Left ventricle myocardium superior (tissue), 1 donor: ENCODE results near the gene C12orf54. TPM values are rescaled to one million over a fixed set of nuclear protein-coding genes. Genes with fewer than 3 reads are reported as not detected.
A peak's percentile ranks its signal among the peaks of the same experiment; 100 is the strongest.
"Not testable (repeated sequence)": the region's sequence is repeated elsewhere in the genome, so short reads cannot be mapped to it uniquely, and the experiment has no call there.

Source experiments
- ATAC-seq: fragments of 200-7000 bp; cut with Tn5 transposase; one replicate; pipeline ENCODE4 v1.9.1; 2020; ENCODE audit warnings: mild to moderate bottlenecking, moderate library complexity
- DNase-seq: peaks from one replicate; pipeline ENCODE4 v3.0.0-alpha.2; 2020
- intact Hi-C: fragments of 100-400 bp; cut with micrococcal nuclease; formaldehyde crosslinking; loops from one replicate; pipeline ENCODE4 v1.11.0; 2022
- long read RNA-seq: library from polyadenylated mRNA; unstranded; transcript quantifications from one replicate; pipeline ENCODE4 v2.0.0, GENCODE V29; 2021
- total RNA-seq: library from RNA; stranded (reverse); fragmentation: NEBNext Ultra II Directional; extraction: Animal tissue kit (Norgen Biotek cat#: 25700); gene quantifications from one replicate; pipeline ENCODE4 v1.2.1, GENCODE V29; 2021
- donor health status: DM: no; HTN: yes; CAD: no; lungs with severe emphysema.

C12orf54 gene
- not detected for total RNA-seq
- long read RNA-seq: 0 reads

DNA sequence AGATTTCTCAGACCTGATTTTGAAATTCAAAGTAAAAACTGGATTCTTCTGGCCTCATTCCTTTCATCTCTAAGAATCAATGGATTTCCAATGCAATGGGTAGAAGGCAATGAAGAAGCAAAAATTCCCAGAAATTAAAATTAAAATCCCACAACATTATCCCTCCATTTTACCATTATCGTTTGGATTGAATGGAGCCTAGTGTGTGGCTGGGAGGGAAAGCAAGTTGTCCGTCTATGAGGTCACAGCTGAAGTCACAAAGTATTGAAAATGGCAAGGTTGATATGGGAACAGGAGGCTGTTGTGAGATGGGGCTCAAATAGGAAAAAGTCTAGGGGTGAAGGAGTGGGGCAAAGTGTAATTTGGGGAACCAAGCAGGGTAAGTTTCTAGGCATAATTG lies at the start of gene C12orf54:
Gene C12orf54 (plus strand): TSS at position 301 of the 400 bp plus-strand sequence. CDS start 799 bp downstream, outside the sequence.
- intact Hi-C loops: no loop called here
- DNase-seq: no peak
- ATAC-seq: no peak

DNA sequence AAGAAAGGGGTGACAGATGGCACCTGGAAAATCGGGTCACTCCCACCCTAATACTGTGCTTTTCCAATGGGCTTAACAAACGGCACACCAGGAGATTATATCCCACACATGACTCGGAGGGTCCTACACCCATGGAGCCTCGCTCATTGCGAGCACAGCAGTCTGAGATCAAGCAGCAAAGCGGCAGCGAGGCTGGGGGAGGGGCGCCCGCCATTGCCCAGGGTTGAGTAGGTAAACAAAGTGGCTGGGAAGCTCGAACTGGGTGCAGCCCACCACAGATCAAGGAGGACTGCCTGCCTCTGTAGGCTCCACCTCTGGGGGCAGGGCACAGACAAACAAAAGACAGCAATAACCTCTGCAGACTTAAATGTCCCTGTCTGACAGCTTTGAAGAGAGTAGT lies 48.3 kb upstream of the C12orf54 start:
- intact Hi-C loops, DNase-seq, ATAC-seq: not testable (repeated sequence)

DNA sequence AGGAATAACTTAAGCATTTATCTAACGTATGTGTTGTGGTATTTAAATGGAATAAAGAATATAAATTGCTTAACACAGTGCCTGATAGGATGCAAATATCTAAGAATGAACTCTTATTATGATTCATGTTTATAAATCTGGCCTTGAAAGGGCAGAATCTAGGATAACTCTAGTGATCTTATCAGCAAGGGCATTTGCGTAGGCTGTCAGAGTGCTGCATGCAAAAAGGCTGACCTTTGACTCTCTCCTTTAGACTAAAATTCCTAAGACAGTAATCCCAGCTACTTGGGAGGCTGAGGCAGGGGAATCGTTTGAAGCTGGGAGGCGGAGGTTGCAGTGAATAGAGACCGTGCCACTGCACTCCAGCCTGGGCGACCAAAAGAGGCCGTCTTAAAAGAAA lies 41.2 kb upstream of the C12orf54 start:
- intact Hi-C loops: no loop called here

DNA sequence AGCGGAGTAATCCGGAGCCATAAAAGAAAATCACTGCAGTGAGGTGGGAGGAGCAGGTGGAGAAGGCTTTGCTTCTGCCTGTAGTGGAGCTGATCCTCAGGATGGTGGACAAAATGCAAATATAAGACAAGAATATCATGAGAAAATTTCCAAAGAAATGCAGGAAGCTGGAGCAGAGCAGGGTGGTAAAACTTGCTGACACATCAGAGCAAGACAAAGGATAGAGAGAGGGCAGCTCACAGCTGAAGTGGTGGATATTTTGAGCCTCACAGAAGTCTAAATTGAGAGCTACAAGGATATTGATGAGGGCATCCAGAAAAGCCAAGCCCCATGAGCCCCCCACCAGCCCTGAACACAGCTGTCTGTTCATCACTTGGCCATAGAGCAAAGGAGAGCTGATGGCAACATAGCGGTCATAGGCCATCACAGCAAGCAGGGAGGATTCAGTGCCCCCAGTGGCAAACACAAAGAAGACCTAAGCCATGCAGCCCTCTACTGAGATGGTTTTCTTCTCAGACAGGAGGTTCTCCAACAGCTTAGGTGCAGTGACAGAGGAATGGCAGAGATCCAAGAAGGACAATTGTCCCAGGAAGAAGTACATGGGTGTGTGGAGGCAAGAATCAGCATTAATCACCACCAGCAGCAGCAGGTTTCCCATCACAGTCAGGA lies 40.0 kb upstream of the C12orf54 start:
- intact Hi-C loops: no loop called here
- ATAC-seq (no peak), DNase-seq (no peak)

More for the DNA sequence above, 41.2 kb upstream of the C12orf54 start:
- no peak for ATAC-seq
- DNase-seq: no peak

DNA sequence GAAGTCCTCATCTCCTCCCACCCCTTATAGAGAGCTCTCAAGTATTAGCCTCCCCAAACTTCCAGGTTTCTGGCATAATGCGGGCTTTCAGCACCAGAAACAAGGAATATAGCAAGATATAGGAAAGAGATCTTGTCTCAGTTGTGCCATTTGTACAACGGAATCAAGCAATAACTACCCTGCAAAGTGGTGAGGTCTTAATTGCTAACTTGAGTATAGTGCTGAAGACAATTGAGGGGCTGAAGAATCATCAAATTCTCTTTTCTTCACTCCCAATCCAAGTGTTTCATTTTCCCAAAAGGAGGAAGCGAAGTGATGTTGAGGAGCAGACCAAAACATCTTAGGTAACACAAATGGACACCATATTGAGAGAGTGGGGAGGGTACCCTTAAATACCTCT lies 36.8 kb upstream of the C12orf54 start:
- no peak for ATAC-seq
- DNase-seq: no peak
- intact Hi-C loops: no loop called here

DNA sequence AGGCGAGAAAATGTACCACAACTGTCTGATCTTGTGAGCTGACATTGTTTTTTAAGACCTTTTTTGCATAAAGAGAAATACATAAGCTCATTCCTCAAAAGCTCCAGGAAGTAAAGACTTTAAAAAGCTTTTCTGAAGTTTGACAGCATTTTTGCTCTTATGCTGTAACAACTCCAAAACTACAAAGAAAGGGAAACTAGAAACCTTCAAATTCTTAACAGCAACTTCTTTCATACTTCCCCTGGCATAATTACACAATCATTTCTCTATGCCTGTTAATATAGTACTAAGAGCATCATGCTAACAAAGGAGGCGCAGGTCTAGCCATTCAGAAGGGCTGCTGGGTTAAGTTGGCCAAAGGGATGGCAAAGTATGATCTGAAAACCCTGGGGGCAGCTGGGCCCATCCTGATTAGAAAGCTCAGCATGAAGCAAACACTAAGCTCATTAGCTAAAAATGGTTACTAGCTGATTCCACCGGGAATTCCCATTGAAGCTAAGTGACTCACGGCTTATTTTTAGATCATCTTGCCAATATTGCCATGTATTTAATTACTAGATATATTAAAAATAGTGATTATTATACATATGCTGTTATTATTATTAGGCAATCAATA lies 36.0 kb upstream of the C12orf54 start:
- peak; percentile 54 for ATAC-seq
- intact Hi-C loops: no loop called here
- no peak for DNase-seq

DNA sequence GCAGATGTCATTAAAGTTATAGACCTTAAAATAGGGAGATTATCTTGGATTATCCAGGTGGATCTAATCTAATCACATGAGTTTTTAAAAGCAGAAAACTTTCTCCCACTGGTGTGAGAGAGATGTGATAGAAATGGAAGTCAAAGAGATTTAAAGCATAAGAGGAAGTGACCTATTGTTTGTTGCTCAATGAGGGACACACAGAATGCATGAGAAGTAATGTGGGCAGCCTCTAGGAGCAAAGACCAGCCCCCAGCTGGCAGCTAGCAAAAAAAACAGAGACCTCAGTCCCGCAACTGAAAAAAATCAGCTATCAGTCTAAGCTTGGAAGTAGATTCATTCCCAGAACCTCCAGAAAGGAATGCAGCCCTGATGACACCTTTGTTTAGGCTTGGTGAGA lies 34.5 kb upstream of the C12orf54 start:
- intact Hi-C loops: no loop called here
- no peak for DNase-seq
- no peak for ATAC-seq

DNA sequence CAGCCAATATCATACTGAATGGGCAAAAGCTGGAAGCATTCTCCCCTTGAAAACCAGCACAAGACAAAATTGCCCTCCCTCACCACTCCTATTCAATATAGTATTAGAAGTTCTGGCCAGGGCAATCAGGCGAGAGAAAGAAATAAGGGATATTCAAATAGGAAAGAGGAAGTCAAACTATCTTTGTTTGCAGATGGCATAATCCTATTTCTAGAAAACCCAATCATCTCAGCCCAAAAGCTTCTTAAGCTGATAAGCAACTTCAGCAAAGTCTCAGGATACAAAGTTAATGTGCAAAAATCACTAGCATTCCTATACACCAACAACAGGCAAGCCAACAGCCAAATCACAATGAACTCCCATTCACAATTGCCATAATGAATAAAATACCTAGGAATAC lies 30.9 kb upstream of the C12orf54 start:
- intact Hi-C loops: no loop called here
- DNase-seq (no peak), ATAC-seq (no peak)

DNA sequence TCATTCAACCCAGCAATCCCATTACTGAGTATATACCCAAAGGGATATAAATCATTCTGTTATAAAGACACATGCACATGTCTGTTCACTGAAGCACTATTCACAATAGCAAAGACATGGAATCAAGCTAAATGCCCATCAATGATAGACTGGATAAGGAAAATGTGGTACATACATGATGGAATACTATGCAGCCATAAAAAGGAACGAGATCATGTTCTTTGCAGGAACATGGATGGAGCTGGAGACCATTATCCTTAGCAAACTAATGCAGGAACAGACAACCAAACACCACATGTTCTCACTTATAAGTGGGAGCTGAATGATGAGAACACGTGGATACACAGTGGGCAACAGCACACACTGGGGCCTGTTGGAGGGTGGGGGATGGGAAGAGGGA lies 29.3 kb upstream of the C12orf54 start:
- intact Hi-C loops, ATAC-seq, DNase-seq: not testable (repeated sequence)

DNA sequence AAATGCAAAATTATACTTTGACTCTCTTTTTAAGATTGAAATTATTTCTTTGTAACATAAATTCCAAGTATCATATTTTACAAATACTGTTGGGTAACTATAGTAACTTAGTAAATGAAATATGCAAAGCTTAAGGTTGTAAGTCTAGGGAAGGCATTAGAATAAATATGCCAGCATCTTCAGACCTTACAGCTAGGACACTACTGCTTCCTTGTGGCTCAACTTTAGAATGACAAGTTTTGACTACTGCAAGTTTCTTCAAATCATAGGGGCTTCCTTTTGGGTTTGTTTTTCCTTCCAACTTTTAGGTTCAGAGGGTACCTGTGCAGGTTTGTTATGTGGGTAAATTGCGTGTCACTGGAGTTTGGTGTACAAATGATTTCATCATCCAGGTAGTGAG lies 27.6 kb upstream of the C12orf54 start:
- intact Hi-C loops: no loop called here
- DNase-seq (no peak), ATAC-seq (no peak)

DNA sequence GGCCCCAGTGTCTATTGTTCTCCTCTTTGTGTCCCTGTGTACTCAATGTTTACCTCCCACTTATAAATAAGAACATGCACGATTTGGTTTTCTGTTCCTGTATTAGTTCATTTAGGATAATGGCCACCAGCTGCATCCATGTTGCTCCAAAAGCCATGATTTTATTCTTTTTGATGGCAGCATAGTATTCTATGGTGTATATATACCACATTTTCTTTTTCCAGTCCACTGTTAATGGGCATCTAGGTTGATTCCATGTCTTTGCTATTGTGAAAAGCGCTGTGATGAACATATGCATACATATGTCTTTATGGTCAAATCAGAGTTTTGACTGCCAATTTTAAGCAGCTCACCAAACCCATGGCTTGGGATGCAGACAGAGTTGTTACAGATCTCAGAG lies 27.2 kb upstream of the C12orf54 start:
- ATAC-seq: no peak
- intact Hi-C loops: no loop called here

DNA sequence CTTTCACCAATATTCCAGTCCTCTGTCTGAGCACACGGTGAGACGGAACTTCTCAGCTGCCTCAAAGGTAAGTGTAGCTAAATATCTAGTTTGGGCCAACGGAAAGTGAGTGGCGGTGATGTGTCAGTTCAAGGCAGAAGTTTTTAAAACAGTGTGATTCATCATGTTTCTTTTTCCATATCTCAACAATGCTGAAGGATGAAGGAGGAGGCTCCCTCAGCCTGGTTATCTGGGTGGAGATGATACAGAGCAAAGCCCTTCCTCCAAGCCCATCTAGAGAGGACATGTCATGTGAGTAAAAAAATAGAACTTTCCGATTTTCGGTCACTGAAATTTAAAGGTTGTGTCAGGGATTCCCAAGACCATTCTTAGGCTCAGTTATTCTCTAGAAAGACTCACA lies 23.0 kb upstream of the C12orf54 start:
- DNase-seq (no peak), ATAC-seq (no peak)
- intact Hi-C loops: no loop called here

More for the DNA sequence above, 27.2 kb upstream of the C12orf54 start:
- DNase-seq: no peak

DNA sequence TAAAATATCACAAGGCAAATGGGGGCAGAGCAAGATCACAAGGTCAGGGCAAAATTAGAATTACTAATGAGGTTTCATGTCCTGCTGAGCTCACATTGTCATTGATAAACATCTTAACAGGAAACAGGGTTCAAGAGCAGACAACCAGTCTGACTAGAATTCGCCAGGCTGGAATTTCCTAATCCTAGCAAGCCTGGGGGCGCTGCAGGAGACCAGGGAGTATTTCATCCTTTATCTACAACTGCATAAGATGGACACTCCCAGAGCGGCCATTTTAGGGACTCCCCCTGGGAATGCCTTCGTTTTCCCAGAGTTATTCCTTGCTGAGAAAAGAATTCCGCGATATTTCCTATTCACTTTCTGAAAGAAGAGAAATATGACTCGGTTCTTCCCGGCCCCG lies 13.3 kb upstream of the C12orf54 start:
- ATAC-seq, intact Hi-C loops: not testable (repeated sequence)

DNA sequence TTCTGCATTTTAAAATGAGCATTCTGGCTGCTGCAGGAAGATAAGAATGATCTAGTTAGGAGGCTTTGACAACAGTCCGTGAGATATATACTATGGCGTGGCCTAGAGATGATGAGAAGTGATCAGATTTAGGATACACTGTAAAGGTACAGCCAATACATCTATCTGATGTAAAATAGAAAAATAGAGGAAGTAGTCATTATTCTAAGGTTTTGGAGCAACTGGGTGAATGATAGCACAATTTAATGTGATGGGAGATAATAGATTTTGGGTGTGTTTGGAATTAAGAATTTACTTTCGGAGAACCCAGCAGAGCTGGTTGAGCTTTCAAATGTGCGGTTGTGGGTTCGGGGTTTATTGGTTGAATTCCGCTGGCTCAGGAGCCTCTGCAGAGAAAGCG lies 10.0 kb upstream of the C12orf54 start, which contains the start of gene ANP32D:
Gene ANP32D (plus strand): TSS at position 301 of the 400 bp plus-strand sequence. CDS start 106 bp downstream, outside the sequence.
- no peak for DNase-seq
- intact Hi-C loops: no loop called here
- ATAC-seq: no peak

More for the DNA sequence above, 13.3 kb upstream of the C12orf54 start:
- not testable (repeated sequence) for DNase-seq

DNA sequence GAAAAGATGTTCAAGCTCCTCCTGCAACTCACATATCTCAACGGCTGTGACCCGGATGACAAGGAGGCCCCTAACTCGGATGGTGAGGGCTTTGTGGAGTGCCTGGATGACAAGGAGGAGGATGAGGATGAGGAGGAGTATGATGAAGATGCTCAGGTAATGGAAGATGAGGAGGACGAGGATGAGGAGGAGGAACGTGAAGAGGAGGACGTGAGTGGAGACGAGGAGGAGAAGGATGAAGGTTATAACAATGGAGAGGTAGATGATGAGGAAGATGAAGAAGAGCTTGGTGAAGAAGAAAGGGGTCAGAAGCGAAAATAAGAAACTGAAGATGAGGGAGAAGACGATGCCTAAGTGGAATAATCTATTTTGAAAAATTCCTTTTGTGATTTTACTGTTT lies 9.2 kb upstream of the C12orf54 start:
- intact Hi-C loops: no loop called here
- ATAC-seq (no peak), DNase-seq (no peak)

DNA sequence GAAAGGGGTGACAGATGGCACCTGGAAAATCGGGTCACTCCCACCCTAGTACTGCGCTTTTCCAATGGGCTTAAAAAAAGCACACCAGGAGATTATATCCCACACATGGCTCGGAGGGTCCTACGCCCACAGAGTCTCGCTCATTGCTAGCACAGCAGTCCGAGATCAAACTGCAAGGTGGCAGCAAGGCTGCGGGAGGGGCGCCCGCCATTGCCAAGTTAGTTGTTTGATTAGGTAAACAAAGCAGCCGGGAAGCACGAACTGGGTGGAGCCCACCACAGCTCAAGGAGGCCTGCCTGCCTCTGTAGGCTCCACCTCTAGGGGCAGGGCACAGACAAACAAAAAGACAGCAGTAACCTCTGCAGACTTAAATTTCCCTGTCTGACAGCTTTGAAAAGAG lies 7.8 kb upstream of the C12orf54 start:
- intact Hi-C loops, DNase-seq, ATAC-seq: not testable (repeated sequence)

DNA sequence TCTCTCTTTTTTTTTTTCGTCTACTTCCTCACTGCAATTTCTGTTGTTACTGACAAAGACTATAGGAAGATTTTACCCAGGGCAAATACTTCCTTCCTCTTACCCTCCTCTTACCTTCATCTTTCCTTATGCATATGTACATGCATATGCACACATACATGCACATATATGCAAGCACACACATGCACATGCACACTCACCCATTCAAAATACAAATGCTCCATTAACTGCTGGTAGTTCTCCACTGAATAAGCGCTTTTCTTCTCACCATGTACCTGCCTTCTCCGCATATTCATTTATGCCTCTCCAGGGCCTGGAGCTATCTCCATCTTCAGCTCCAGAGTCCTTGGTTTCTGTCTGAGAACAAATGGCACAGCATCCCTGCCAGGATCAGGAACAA lies 632 bp downstream of the C12orf54 start:
- intact Hi-C loops: no loop called here
- ATAC-seq (no peak), DNase-seq (no peak)

DNA sequence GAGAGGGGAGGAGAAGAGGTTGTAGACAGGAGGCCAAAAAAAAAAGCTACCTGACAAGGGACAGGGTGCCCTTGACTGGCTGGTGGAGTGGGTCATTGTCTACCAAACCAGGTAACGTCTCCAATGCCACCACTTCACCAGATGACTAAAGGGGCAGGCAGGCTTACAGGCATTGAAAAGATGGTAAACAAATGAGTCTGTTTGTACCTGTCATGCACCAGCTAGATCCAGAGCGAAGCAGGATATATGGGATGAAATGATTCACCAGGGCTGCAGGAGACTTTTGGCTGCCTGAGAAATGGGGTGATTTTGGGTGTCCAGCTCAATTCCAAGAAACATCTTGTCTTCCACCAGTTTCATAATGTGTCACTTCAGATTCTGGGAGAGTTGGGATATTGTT lies 4.0 kb downstream of the C12orf54 start:
- ATAC-seq (no peak), DNase-seq (no peak)
- intact Hi-C loops: no loop called here

DNA sequence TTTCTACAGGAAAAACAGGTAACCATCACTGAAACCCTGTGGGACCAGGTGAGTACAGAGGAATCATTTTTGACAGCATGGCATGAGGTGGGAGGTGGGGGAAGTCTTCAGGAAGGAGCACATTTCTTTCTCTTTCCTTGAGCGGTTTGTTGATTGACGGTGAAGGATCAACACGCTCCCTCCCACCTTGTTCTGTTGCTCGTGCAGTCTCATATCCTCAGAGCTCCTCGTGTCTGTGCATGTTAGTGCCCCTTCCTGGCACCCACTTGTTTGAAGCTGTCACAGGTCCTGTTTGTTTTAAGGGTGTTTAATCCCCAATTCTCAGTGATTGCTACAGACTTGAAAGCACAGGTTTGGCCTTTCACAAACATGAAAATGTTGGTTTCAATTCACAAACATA lies 4.4 kb downstream of the C12orf54 start:
- DNase-seq: no peak
- ATAC-seq: no peak
- intact Hi-C loops: no loop called here

DNA sequence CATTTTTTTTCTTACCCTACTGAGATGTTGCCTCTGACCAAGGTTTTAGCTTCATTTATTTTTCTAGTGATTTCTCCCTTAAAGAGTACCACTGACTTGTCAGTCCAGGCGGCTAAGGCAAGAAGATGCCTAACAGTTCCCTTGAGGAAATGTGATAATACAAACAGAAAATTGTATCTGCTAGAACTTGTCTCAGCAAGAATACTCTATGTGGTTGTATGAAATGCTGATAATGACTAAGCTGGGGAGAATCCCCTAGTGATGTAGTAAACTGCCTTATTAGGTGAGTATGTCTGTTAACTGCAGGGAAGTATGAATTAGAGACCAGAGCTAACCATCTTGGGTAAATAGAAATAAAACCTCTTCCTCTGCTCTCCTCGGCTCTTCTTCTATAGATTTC lies 6.7 kb downstream of the C12orf54 start:
- intact Hi-C loops: no loop called here
- ATAC-seq: no peak

DNA sequence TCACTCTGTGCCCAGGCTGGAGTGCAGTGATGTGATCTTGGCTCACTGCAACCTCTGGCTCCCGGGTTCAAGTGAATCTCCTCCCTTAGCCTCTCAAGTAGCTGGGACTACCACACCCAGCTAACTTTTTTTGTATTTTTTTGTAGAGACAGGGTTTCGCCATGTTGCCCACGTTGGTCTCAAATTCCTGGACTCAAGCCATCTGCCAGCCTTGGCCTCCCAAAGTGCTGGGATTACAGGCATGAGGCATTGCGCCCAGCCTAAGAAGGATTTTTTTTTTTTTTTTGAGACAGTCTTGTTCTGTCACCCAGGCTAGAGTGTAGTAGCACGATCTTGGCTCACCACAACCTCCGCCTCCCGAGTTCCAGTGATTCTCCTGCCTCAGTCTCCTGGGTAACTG lies 7.2 kb downstream of the C12orf54 start:
- ATAC-seq, intact Hi-C loops, DNase-seq: not testable (repeated sequence)

More for the DNA sequence above, 6.7 kb downstream of the C12orf54 start:
- no peak for DNase-seq
